NCI-H1092 treated with DMSO at 0.1 percent for 48 hours (cell line): ENCODE results near the gene LINC00237.
A peak's percentile ranks its signal among the peaks of the same experiment; 100 is the strongest.

Experiments
- DNase-seq: peaks from one replicate; lab custom pipeline; 2025; lab: John Stamatoyannopoulos, UW

The LINC00237 gene

DNA sequence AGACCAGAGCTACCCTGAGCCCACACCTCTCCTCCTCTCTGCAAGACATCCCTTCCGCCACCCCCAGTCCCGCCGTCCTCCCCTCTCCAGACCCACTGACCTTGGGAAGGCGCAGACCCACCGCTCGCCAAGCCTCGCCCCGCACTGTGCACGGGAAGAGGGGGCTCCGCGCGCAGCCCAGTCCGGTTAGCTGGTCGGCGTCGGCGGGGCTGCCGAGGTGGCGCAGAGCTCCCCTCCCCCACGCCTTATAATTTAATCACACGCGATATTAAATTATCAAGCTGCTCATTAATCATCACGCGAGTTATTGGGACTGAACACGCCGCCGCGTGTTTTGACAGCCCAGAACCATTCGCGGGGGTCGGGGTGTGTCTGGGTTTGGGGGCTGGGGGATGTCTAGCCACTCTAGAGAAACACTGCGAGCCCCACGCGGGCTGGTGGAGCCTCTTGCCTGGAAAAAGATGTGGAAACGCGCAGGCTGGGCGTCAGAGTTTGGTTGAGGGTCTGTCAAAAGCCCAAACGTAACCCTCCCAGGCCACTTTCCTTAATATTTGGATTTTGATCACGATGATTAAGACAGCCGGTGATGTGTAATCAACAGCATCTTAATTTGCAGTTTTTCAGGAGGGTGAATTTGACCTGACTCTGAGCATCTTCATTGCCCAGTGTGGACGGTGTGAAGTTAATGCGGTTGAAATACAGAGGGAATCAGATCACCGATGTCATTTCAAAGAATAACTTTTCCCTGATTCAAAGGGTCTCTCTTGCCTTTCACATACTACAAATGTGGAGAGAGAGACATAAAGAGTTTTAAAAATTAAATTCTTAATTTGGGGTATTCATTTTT lies at the start of gene LINC00237:
Gene LINC00237 (minus strand): TSS at position 188 of the 847 bp plus-strand sequence.
- no peak for DNase-seq

GRCh38 chr20:21155268-21155667 lies 49.1 kb upstream of the LINC00237 start:
- DNase-seq, result no peak

GRCh38 chr20:21154692-21155091 lies 48.5 kb upstream of the LINC00237 start:
- DNase-seq, result no peak

DNA sequence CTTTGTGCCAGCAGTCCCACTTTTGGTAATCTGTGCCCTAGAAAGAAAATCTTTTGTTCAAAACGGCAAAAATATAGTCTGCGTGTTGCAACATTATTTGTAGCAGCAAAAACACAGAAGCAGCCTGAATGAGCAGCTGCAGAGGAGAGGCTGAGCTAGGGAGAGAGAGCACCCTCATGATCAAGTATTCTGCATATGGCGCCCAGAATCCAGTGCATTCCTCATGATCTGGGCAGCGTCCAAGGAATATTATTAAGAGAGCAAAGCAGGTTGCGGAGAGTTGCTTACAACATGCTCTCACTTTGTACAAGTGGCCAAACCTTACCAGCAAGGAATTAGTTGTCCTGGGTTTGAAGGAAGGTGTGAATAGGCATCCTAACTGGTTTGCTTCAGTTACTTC lies 45.6 kb upstream of the LINC00237 start:
- no peak for DNase-seq

DNA sequence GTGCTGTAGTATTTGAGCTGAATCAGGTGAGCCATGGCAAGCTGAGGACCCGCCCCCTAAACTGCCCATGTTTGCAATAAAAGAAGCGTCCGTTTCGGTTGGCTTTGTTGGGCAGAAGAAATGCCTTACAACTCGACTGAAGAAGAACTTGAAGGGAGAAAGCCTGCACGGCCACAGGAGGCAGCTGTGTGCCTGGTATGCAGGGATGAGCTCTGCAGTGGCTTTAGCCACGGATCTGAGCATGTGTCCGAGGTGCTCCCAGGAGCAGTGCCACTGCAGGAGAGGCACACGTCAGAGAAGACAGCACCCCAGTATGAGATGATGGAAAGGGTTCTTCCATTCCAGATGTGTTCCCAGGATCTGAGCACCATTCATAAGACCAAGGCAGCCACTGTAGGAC lies 43.2 kb upstream of the LINC00237 start:
- no peak for DNase-seq

DNA sequence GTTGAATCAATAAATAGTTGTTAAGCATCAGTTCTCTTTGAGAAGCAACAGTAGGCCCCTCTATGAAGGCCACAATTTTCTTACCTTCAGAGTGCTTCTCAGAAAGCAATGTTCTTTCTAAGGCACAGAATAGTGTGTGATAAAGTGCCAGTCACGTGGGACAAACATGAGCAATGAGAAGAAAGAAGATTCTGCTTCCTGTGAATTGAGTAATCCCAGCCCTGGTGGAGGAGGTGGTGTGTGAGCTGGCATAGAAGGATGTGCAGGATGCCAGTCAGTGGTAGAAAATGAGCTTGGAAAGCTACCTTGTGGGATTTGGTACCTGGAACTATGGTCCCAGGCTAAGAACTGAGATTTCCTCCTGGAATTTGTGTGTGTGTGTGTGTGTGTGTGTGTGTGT lies 41.4 kb upstream of the LINC00237 start:
- no peak for DNase-seq

GRCh38 chr20:21146215-21146614 lies 40.1 kb upstream of the LINC00237 start:
- no peak for DNase-seq

- no peak for DNase-seq
Observed at GRCh38 chr20:21145424-21145823, 39.3 kb upstream of the LINC00237 start.

DNA sequence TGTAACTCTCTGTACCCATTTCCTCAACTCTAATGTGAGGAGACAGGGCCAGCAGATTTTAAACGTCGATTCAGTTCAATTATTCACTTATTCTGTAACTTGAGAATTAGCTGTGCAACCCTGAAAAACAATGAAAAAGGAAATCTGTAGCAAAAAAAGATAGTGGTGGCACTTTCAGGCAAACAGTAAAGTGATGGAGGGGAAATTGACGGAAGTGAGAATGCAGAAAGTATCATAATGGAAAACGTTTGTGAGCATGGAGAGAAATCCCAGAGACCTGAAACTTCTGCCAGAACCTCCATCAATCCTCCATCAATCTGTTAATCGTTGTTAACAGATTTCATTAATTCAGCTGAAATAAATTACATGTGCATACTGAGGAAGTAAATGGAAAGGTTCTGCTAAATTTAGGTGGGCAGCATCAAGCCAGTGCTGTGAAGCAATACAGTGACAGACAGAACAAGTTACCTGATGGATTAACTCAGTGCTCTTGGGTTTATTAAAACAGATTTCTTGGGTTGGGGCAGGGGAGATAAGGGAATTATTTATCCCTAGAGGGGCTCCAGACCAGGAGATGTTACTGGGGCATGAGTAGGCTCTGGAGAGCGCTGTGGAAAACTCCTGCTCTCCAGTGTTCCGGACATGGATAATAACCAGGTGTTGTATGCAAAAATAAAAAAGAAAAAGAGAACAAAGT lies 37.2 kb upstream of the LINC00237 start:
- no peak for DNase-seq

DNA sequence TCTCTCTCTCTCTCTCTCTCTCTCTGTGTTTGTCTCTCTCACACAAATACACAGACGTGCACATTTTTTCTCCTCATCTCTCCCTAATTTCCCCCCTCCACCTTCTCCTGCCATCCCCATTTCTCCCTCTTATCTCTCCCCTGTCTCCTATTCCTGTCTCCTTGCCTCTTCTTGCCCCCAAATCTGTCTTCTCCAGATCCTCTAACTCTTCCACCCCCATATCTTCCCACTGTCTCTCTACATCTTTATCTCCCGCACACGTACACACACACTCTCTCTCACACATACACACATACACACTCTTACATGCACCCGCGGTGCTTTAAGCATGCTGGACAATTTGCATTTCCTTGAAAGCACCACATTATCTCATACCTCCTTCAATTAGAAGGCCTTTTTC lies 35.7 kb upstream of the LINC00237 start:
- no peak for DNase-seq

- DNase-seq, result no peak
Observed at GRCh38 chr20:21139881-21140566, 33.9 kb upstream of the LINC00237 start.

GRCh38 chr20:21137078-21137477 lies 30.9 kb upstream of the LINC00237 start:
- DNase-seq, result peak; percentile 70

DNA sequence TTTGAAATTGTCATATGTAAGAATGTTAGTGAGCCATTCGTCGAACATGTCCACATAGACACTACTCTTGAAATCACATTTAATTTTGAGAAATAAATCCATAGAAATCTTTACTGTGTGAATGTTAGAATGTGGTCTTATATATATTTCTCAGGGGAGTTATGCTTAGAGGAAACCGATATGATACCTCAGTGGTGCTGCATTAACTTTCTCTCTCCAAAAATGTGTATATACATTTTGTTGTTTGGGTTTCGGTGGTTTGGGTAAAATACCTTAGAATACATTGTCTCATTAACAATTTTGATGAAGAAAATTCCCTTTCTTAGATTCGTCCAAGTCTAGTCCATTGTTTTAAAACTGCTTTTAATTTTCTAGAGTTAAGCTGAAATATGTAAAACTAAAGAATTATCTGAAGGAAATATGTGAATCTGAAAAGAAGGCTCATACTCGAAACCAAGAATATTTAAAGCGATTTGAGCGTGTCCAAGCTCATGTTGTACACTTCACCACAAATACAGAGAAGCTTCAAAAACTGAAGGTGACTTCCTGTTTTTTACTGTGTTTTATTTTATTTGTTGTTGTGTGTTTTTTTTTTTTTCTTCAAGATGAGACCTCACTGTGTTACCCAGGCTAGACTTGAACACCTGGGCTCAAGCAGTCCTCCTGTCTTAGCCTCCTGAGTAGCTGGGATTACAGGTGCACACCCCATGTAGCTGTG lies 30.0 kb upstream of the LINC00237 start:
- no peak for DNase-seq

GRCh38 chr20:21134883-21135493 lies 28.8 kb upstream of the LINC00237 start:
- no peak for DNase-seq

GRCh38 chr20:21133917-21134622 lies 27.9 kb upstream of the LINC00237 start:
- no peak for DNase-seq

DNA sequence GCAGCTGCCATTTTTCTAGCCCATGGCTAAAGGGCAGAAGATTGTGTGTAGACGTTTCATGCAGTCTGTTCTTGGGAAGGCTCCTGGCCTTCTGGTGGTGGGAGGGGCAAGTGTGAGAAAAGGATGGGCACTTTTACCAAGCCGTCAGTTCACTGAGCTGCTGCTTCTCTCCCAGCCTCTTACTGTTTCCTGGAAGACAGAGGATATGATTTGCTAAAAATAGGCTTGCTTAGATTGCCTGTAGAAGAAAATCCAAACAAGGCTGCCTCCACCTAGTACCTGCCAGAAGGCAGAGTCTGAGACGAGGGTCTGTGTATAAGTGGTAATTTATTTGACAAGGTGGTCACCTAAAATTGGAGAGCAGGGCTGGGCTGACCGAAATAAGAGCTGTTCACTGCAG lies 27.2 kb upstream of the LINC00237 start:
- DNase-seq, result no peak

DNA sequence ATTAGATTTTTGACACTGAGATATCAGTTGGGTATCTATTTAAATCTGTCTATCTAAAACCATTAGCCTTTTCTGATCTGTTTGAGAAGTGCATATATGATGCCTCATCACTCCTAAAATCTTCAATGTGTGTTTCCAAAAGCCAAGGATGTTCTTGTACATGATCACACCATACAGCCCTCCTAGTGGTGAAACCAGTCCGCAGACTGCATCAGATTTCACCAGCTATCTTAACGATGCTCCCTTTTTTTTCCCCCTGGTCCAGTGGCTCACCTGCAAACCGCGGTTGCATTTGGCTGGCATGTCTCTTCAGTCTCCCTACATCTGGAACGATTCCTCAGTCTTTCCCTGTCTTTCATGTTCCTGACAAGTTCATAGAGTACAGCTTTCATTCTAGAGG lies 23.7 kb upstream of the LINC00237 start:
- no peak for DNase-seq

DNA sequence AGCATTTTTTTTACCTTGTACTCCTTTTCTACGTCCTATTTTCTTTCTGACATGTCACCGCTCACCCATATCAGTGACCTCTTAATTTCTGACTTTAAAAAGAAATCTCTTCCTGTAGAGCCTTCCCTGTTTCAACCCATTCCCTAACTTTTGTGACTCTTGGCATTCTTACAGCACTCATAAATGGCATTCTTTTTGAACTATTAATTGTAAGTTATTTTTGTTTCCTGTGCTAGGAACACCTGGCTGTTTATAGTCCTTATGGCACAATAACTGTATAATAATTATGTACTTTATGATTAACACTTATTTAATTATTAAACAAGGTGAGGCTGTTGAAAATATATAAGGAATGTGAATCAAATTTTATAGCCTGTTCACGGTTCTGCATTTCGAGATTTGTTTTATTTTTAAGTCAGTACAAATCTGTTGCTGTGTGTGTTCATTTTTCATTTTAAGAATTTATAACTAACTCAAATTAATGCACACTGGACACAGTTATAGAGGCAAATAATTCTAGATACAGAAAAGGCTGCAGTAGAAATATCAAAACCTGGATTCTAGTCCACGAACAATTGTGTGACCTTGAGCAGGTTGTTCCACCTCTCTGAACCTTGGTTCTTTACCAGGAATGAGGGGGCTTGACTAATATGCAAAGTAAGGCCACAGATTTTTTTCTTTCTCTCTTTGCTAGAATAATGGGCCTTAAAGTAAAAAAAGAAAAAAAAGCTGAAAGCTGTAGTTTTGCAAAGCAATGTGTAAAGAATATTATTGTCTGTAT lies 21.2 kb upstream of the LINC00237 start:
- no peak for DNase-seq

DNA sequence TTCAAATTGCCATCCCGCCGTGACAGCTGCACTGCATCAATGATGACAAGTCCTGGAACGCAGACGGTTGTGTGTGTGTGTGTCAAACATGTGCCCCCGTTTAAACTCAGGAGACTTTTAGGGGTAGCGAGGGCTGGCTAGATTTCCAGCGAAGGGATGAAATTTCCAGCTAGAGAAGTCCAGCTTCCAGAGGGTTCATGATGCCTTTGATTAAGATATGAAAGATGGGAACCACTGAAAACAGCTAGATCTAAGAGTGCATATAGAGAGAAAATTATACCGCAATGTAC lies 20.4 kb upstream of the LINC00237 start:
- DNase-seq, result no peak

DNA sequence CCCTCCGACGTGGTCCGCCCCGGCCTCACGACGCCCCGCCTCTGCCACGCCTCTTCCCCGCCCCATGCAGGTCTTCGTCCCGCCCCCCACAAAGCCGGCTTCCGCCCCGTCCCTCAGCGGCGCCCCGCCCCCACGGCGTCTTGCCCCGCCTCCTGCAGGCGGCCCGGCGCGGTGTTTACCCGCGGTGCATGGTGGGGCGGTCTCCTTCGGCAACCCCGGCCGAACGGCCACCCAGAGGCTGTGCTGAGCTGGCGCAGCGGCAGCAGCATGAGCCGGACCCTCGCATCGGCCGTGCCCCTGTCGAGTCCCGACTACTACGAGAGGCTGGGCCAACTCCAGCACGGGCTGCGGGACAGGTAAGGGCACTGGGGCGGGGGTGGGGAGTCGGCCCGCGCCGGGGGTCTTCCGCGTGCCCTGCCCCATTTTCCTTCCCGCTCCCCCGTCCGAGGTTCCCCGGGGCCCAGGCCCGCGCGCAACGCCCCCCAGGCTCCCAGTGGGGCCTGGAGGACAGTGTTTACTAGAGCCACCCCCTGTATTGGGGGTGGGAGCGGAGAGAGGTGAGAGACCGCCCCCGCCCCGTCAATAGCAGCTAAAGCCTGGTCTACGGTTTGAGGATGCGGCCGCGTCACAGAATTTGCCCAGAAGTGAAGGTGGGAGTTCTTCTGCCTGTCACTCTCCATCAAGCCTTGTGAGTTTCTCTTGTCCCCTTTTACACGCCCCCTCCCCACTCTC lies 19.9 kb upstream of the LINC00237 start, which contains the start of gene KIZ:
Gene KIZ (plus strand): TSS at position 234 of the 732 bp plus-strand sequence. CDS start 34 bp downstream, at position 268.
- peak; percentile 94 for DNase-seq
